OCI-LY7 (cell line): ENCODE results near the gene ABCA7. TPM values are rescaled to one million over a fixed set of nuclear protein-coding genes. Genes with fewer than 3 reads are reported as not detected.

ENCODE experiments used
- BruUV-seq: library from RNA; stranded (reverse); fragments of 400-500 nt; replicated peaks from 2 replicates; lab custom pipeline; 2021; lab: Mats Ljungman, UMichigan
- CTCF ChIA-PET: fragments of 300-600 bp; sonication (Branson Sonifier 250); formaldehyde crosslinking; loops from one replicate; lab custom pipeline; 2022; ENCODE audit warnings: antibody characterized with exemption; ENCODE audit not compliant: unreplicated experiment; lab: Charles Lee
- POLR2A ChIA-PET: fragments of 300-600 bp; sonication (Branson Sonifier 250); formaldehyde crosslinking; loops from one replicate; lab custom pipeline; 2022; ENCODE audit warnings: antibody characterized with exemption; lab: Charles Lee
- DNase-seq: peaks from one replicate; pipeline ENCODE4 v3.0.0-alpha.2; 2015; ENCODE audit warnings: low spot score
- H2AFZ ChIP-seq: fragments of 200-600 bp; sonication (generic), shearing (Covaris generic); 2 replicates; pipeline ENCODE4 v1.6.1; 2014; ENCODE audit warnings: mild to moderate bottlenecking, antibody characterized with exemption, low read length, moderate library complexity
- H3K27ac ChIP-seq: fragments of 200-600 bp; sonication (generic); 2 replicates; pipeline ENCODE4 v1.5.1; 2014; ENCODE audit warnings: mixed run types, low read depth, mild to moderate bottlenecking, moderate library complexity, low read length, inconsistent platforms; ENCODE audit not compliant: poor library complexity, severe bottlenecking
- H3K36me3 ChIP-seq: fragments of 200-600 bp; sonication (generic); 2 replicates; pipeline ENCODE4 v1.6.1; 2014; ENCODE audit warnings: mild to moderate bottlenecking, antibody characterized with exemption, low read length, moderate library complexity, mixed read lengths; ENCODE audit not compliant: insufficient read depth
- H3K4me1 ChIP-seq: fragments of 200-600 bp; sonication (generic); 2 replicates; pipeline ENCODE4 v1.5.1; 2014; ENCODE audit warnings: mild to moderate bottlenecking, low read length; ENCODE audit not compliant: insufficient read depth, poor library complexity, severe bottlenecking
- H3K4me2 ChIP-seq: fragments of 200-600 bp; sonication (generic); 2 replicates; pipeline ENCODE4 v1.6.1; 2014; ENCODE audit warnings: mild to moderate bottlenecking, low read length
- H3K4me3 ChIP-seq: fragments of 200-600 bp; sonication (generic); 2 replicates; pipeline ENCODE4 v1.5.1; 2014; ENCODE audit warnings: mild to moderate bottlenecking, low read depth, low read length; ENCODE audit not compliant: poor library complexity, severe bottlenecking
- H3K79me2 ChIP-seq: fragments of 200-600 bp; sonication (generic); 2 replicates; pipeline ENCODE4 v1.6.1; 2016; ENCODE audit warnings: low read depth, mild to moderate bottlenecking, low read length, moderate library complexity, mixed read lengths; ENCODE audit not compliant: insufficient read depth
- H3K9me2 ChIP-seq: fragments of 200-600 bp; sonication (generic); 2 replicates; pipeline ENCODE4 v1.6.1; 2016; ENCODE audit warnings: mild to moderate bottlenecking, low read length, mixed read lengths; ENCODE audit not compliant: insufficient read depth
- H3K9me3 ChIP-seq: fragments of 200-600 bp; sonication (generic); 2 replicates; pipeline ENCODE4 v1.6.1; 2014; ENCODE audit warnings: mild to moderate bottlenecking, mixed run types, low read length, mixed read lengths
- H4K20me1 ChIP-seq: fragments of 200-600 bp; sonication (generic); 2 replicates; pipeline ENCODE4 v1.6.1; 2014; ENCODE audit warnings: mild to moderate bottlenecking, antibody characterized with exemption, low read length, moderate library complexity, mixed read lengths; ENCODE audit not compliant: insufficient read depth
- EZH2phosphoT487 ChIP-seq: fragments of 200-600 bp; sonication (generic); IDR thresholded peaks from 2 replicates; pipeline ENCODE4 v1.6.1; 2018; ENCODE audit warnings: low read depth, borderline replicate concordance, mild to moderate bottlenecking, mixed run types, antibody characterized with exemption, low read length, moderate library complexity, mixed read lengths
- intact Hi-C: fragments of 100-400 bp; cut with micrococcal nuclease; formaldehyde crosslinking; loops from one replicate; pipeline ENCODE4 v1.10.0; 2022; ENCODE audit not compliant: unreplicated experiment
- total RNA-seq, 2 experiments: library from RNA; depleted of rRNA in 1 of 2; stranded (reverse); fragments of >200 nt in 1 of 2; shearing (Covaris generic) in 1 of 2; gene quantifications; 2 replicates each; pipeline ENCODE4 v1.2.3, GENCODE V29; 2014 to 2022
- TF ChIP-seq, protein P1 (sequence below): fragments of 200-600 bp; sonication (generic); conservative IDR thresholded peaks from 2 replicates; pipeline ENCODE4 v1.5.1; 2014; ENCODE audit warnings: mild to moderate bottlenecking, antibody characterized with exemption, low read length, moderate library complexity, mixed read lengths

Gene ABCA7
- total RNA-seq, 2 experiments from 2014 or later = 43.3 to 66.6 TPM

DNA sequence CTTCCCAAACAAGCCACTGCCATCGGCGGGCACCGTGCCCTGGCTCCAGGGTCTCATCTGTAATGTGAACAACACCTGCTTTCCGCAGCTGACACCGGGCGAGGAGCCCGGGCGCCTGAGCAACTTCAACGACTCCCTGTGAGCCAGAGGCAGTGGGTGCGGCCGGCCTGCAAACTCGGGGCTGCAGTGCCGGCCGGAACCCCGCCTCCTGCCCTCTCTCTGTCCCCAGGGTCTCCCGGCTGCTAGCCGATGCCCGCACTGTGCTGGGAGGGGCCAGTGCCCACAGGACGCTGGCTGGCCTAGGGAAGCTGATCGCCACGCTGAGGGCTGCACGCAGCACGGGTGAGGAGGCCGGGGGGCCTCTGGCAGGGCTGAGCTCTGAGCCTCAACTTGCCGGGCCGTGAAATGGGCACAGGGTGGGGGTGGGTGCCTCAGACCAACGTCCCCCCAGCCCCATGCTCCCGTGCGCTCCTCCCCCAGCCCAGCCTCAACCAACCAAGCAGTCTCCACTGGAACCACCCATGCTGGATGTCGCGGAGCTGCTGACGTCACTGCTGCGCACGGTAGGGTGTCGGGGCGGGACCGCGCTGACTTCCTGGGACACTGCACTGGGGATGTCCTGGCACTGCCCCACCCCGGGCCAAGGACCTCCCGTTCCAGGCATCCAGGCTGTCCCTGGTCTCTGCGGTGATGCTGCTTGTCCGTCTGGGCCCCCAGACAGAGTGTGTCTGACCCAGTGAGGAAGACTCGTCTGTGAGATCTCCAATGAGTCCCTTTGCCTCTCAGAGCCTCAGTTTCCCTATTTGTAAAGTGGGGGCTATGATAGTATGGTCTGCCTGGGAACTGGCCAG is 2.2 kb downstream of the ABCA7 start:
- Histone ChIP-seq H3K79me2 (0 out of 2 replicates have a peak, but pooled peaks cover 5% of the 10 kb centered on the region), H4K20me1 (no peaks in the 10 kb centered on the region; the same call in 1 of the 2 replicates), H3K4me2 (peak overlapping the region; percentile 93; the same call in 1 of the 2 replicates), H3K4me1 (peaks cover 52% of the 10 kb centered on the region), H3K36me3 (peaks cover 17% of the 10 kb centered on the region; the same call in 1 of the 2 replicates), H2AFZ (no peak overlapping the region), H3K9me2 (no peaks in the 10 kb centered on the region), H3K4me3 (no peak overlapping the region), H3K9me3 (no peaks in the 10 kb centered on the region), H3K27ac (no peak overlapping the region)
- ChIA-PET POLR2A (interaction anchor here (0.8 kb wide), 1 partner anchor 21 kb away, joined by 5 read pairs; the partner anchor contains the start of genes RNU6-2 and TMEM259), CTCF (no interaction called here)
- BruUV-seq = no TSS peak
- intact Hi-C loops = loop anchor here (2.0 kb wide), 1 partner anchor 15 kb away; the partner anchor contains the start of gene CNN2
- DNase-seq = no peak
- TF ChIP-seq, protein P1, sequence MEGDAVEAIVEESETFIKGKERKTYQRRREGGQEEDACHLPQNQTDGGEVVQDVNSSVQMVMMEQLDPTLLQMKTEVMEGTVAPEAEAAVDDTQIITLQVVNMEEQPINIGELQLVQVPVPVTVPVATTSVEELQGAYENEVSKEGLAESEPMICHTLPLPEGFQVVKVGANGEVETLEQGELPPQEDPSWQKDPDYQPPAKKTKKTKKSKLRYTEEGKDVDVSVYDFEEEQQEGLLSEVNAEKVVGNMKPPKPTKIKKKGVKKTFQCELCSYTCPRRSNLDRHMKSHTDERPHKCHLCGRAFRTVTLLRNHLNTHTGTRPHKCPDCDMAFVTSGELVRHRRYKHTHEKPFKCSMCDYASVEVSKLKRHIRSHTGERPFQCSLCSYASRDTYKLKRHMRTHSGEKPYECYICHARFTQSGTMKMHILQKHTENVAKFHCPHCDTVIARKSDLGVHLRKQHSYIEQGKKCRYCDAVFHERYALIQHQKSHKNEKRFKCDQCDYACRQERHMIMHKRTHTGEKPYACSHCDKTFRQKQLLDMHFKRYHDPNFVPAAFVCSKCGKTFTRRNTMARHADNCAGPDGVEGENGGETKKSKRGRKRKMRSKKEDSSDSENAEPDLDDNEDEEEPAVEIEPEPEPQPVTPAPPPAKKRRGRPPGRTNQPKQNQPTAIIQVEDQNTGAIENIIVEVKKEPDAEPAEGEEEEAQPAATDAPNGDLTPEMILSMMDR = no peak
- TF ChIP-seq EZH2phosphoT487 = no peak

DNA sequence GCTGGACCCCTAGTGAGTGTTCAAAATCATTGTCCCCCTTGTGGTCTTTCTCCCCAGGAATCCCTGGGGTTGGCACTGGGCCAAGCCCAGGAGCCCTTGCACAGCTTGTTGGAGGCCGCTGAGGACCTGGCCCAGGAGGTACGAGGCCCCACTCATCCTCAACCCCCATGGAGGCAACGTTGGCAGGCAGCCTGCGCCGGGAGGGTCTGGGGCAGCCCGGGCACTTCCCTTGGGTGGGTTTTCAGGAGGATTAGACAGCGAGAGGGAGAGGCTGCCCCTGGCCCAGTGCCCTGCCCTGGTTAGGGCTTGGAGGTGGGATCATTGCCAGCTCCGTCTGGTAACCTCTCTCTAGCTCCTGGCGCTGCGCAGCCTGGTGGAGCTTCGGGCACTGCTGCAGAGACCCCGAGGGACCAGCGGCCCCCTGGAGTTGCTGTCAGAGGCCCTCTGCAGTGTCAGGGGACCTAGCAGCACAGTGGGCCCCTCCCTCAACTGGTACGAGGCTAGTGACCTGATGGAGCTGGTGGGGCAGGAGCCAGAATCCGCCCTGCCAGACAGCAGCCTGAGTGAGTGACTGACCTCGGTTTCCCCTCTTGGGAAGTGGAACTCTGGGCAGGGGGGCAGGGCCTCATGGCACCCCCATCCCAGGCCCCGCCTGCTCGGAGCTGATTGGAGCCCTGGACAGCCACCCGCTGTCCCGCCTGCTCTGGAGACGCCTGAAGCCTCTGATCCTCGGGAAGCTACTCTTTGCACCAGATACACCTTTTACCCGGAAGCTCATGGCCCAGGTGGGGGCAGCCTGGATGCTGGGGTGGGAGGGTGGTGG is 3.0 kb downstream of the ABCA7 start:
- no peak overlapping the region; the same call in 1 of the 2 replicates for H3K4me2 ChIP-seq
- H2AFZ ChIP-seq = no peak overlapping the region
- H3K27ac ChIP-seq = no peak overlapping the region
- intact Hi-C loops = no loop called here
- POLR2A ChIA-PET = no interaction called here
- no peak overlapping the region for H3K4me3 ChIP-seq
- H3K36me3 ChIP-seq = peaks cover 18% of the 10 kb centered on the region; the same call in 1 of the 2 replicates
- 0 out of 2 replicates have a peak, but pooled peaks cover 5% of the 10 kb centered on the region for H3K79me2 ChIP-seq
- H3K4me1 ChIP-seq = peaks cover 48% of the 10 kb centered on the region
- BruUV-seq = no TSS peak
- no peaks in the 10 kb centered on the region; the same call in 1 of the 2 replicates for H4K20me1 ChIP-seq
- CTCF ChIA-PET = interaction anchor here (1.0 kb wide), 1 partner anchor 32 kb away, joined by 14 read pairs; no protein-coding TSS in a partner anchor
- no peaks in the 10 kb centered on the region for H3K9me2 ChIP-seq
- no peak for DNase-seq
- no peaks in the 10 kb centered on the region for H3K9me3 ChIP-seq
- TF ChIP-seq, protein P1 = no peak
- no peak for TF ChIP-seq EZH2phosphoT487
